HCT116 (cell line): Measurements from ENCODE around the gene SRP9.

ENCODE experiments used
- CTCF ChIP-seq, 3 experiments: fragments of 200-600 bp in 1 of 3; sonication (generic) in 1 of 3; IDR thresholded peaks in 2 of 3; conservative IDR thresholded peaks in 1 of 3; 2 replicates each; pipeline ENCODE4 v1.5.1; 2012 to 2017; ENCODE audit warnings: low read depth in 2 of 3, low read length in 2 of 3, antibody characterized with exemption in 1 of 3, borderline replicate concordance in 1 of 3, control low read depth in 1 of 3, mild to moderate bottlenecking in 1 of 3, mixed read lengths in 1 of 3, mixed run types in 1 of 3, moderate library complexity in 1 of 3; ENCODE audit not compliant: insufficient read depth in 1 of 3
- EZH2 ChIP-seq: fragments of 200-600 bp; sonication (generic); IDR thresholded peaks from 2 replicates; pipeline ENCODE4 v1.6.1; 2017; ENCODE audit warnings: antibody characterized with exemption, mixed run types
- FOSL1 ChIP-seq: IDR thresholded peaks from 2 replicates; pipeline ENCODE4 v1.6.1; 2012; ENCODE audit warnings: low read depth
- POLR2A ChIP-seq: IDR thresholded peaks from 2 replicates; pipeline ENCODE4 v1.7.0; 2011; ENCODE audit warnings: borderline replicate concordance; ENCODE audit not compliant: insufficient read depth, insufficient read length; ENCODE audit errors: extremely low read depth
- POLR2AphosphoS5 ChIP-seq: IDR thresholded peaks from 2 replicates; pipeline ENCODE4 v1.6.1; 2011; ENCODE audit warnings: mild to moderate bottlenecking, low read depth, low read length, moderate library complexity
- REST ChIP-seq: IDR thresholded peaks from 2 replicates; pipeline ENCODE4 v1.6.1; 2012; ENCODE audit warnings: low read depth
- TCF7L2 ChIP-seq: IDR thresholded peaks from 2 replicates; pipeline ENCODE4 v1.7.0; 2011; ENCODE audit warnings: borderline replicate concordance, inconsistent platforms; ENCODE audit not compliant: insufficient read depth, insufficient read length; ENCODE audit errors: extremely low read depth
- ZBTB33 ChIP-seq: IDR thresholded peaks from 2 replicates; pipeline ENCODE4 v1.6.1; 2011; ENCODE audit warnings: mild to moderate bottlenecking, low read length, moderate library complexity; ENCODE audit not compliant: insufficient replicate concordance; ENCODE audit errors: extremely low read depth
- ZNF274 ChIP-seq: fragments of 200-500 bp; sonication (Bioruptor generic); IDR thresholded peaks from 2 replicates; pipeline ENCODE4 v1.6.1; 2014; ENCODE audit warnings: mild to moderate bottlenecking, low read depth, low read length, inconsistent platforms

- TF ChIP-seq CTCF (IDR thresholded peaks at IDR 0.05 in 2 of 3, conservative IDR thresholded peaks at IDR 0.05 in 1 of 3; ENCODE audit: borderline replicate concordance in 1 of 3, insufficient read depth in 1 of 3, low read depth in 2 of 3, low read length in 2 of 3) (no peak), REST (no peak), FOSL1 (no peak), POLR2AphosphoS5 (no peak), EZH2 (no peak), TCF7L2 (no peak), POLR2A (no peak), ZBTB33 (no peak), ZNF274 (no peak)
Measured at GRCh38 chr1:225776294-225776693, 1.3 kb upstream of the SRP9 start.
